B cell (primary cell): Measurements from ENCODE around the gene HOXB3. TPM values are rescaled to one million over a fixed set of nuclear protein-coding genes. Genes with fewer than 3 reads are reported as not detected.

Experiments
- ATAC-seq: fragments of 200-7000 bp; cut with Tn5 transposase; one replicate; pipeline ENCODE4 v1.10.0; 2021; ENCODE audit warnings: low read depth, mild to moderate bottlenecking, moderate number of reproducible peaks, moderate library complexity
- CTCF ChIA-PET: fragments of 350-600 bp; sonication (Branson Sonifier 250); formaldehyde crosslinking; loops from one replicate; lab custom pipeline; 2021; ENCODE audit warnings: antibody characterized with exemption, inconsistent platforms; lab: Charles Lee
- POLR2A ChIA-PET: fragments of 350-600 bp; sonication (Branson Sonifier 250); formaldehyde crosslinking; loops from one replicate; lab custom pipeline; 2021; ENCODE audit warnings: antibody characterized with exemption; lab: Charles Lee
- DNase-seq: peaks from one replicate; pipeline ENCODE4 v3.0.0; 2013
- H2AFZ ChIP-seq: 2 replicates; pipeline ENCODE4 v1.6.1; 2012; ENCODE audit warnings: mild to moderate bottlenecking, low read depth, low read length; ENCODE audit not compliant: insufficient read depth, poor library complexity, severe bottlenecking
- H3K27ac ChIP-seq, 2 donors: 1 replicate in 1 of 2; 2 replicates in 1 of 2; pipeline ENCODE4 v1.5.1; 2012 to 2013; ENCODE audit warnings: low read length in 2 of 2, mild to moderate bottlenecking in 2 of 2, moderate library complexity in 1 of 2
- H3K27me3 ChIP-seq, 4 experiments: fragments of 200-600 bp in 1 of 4; sonication (generic) in 1 of 4; replicated peaks in 1 of 4; 1 replicate in 2 of 4; 2 replicates in 2 of 4; pipeline versions ENCODE4 v1.6.1 to v1.7.0; 2013 to 2016; ENCODE audit warnings: low read length in 3 of 4, mild to moderate bottlenecking in 2 of 4, mixed read lengths in 1 of 4, moderate library complexity in 1 of 4; ENCODE audit not compliant: insufficient read depth in 4 of 4, control insufficient read depth in 3 of 4; ENCODE audit errors: control extremely low read depth in 1 of 4
- H3K36me3 ChIP-seq, 2 experiments: replicated peaks in 1 of 2; 1 replicate in 1 of 2; 2 replicates in 1 of 2; pipeline versions ENCODE4 v1.6.1 to v1.7.1; 2013; ENCODE audit warnings: low read length in 1 of 2; ENCODE audit not compliant: insufficient read depth in 2 of 2, control insufficient read depth in 1 of 2; ENCODE audit errors: control extremely low read depth in 1 of 2, extremely low read depth in 1 of 2
- H3K4me1 ChIP-seq, 2 donors: fragments of 200-600 bp in 1 of 2; sonication (generic) in 1 of 2; 1 replicate in 1 of 2; 2 replicates in 1 of 2; pipeline versions ENCODE4 v1.5.1 to v1.6.1; 2013 to 2017; ENCODE audit warnings: low read length in 2 of 2; ENCODE audit not compliant: control insufficient read depth in 2 of 2, insufficient read depth in 2 of 2
- H3K4me2 ChIP-seq: replicated peaks from 2 replicates; pipeline ENCODE3; 2012; ENCODE audit warnings: mild to moderate bottlenecking, low read depth, low read length; ENCODE audit not compliant: poor library complexity, severe bottlenecking
- H3K4me3 ChIP-seq, 5 experiments: fragments of 200-600 bp in 1 of 5; sonication (generic) in 1 of 5; 1 replicate in 3 of 5; 2 replicates in 2 of 5; pipeline versions ENCODE4 v1.5.1 to v1.7.0; 2011 to 2016; ENCODE audit warnings: low read length in 4 of 5, mild to moderate bottlenecking in 4 of 5, low read depth in 2 of 5, control low read depth in 1 of 5, moderate library complexity in 1 of 5; ENCODE audit not compliant: insufficient read depth in 1 of 5; ENCODE audit errors: control extremely low read depth in 1 of 5, extremely low read depth in 1 of 5
- H3K79me2 ChIP-seq: fragments of 200-600 bp; sonication (generic); one replicate; pipeline ENCODE4 v1.6.0; 2016; ENCODE audit warnings: low read length; ENCODE audit not compliant: control insufficient read depth, insufficient read depth
- H3K9ac ChIP-seq: fragments of 200-600 bp; sonication (generic); 2 replicates; pipeline ENCODE4 v1.6.1; 2017; ENCODE audit warnings: mild to moderate bottlenecking, low read length, moderate library complexity
- H3K9me3 ChIP-seq, 3 donors: one replicate each; pipeline versions ENCODE4 v1.6.1 to v1.7.1; 2013; ENCODE audit warnings: low read length in 2 of 3; ENCODE audit not compliant: control insufficient read depth in 2 of 3, insufficient read depth in 1 of 3; ENCODE audit errors: control extremely low read depth in 1 of 3
- H4K20me1 ChIP-seq: 2 replicates; pipeline ENCODE4 v1.6.0; 2012; ENCODE audit warnings: mild to moderate bottlenecking, low read length; ENCODE audit not compliant: insufficient read depth, control insufficient read depth, poor library complexity, severe bottlenecking
- H3K27ac Mint-ChIP-seq: one replicate; pipeline ENCODE4 v1.8.0; 2021; ENCODE audit warnings: mixed read lengths
- H3K27me3 Mint-ChIP-seq: one replicate; pipeline ENCODE4 v1.8.0; 2021; ENCODE audit warnings: mixed read lengths
- H3K4me1 Mint-ChIP-seq: one replicate; pipeline ENCODE4 v1.8.0; 2021; ENCODE audit warnings: mixed read lengths
- H3K4me3 Mint-ChIP-seq: one replicate; pipeline ENCODE4 v1.8.0; 2021; ENCODE audit warnings: mixed read lengths
- H3K9me3 Mint-ChIP-seq: one replicate; pipeline ENCODE4 v1.8.0; 2022; ENCODE audit warnings: mixed read lengths; ENCODE audit not compliant: insufficient read depth
- CTCF ChIP-seq: fragments of 200-600 bp; IDR thresholded peaks from one replicate; pipeline ENCODE4 v1.8.0; 2022; ENCODE audit warnings: antibody characterized with exemption, mild to moderate bottlenecking
- EZH2 ChIP-seq: IDR thresholded peaks from 2 replicates; pipeline ENCODE4 v1.6.1; 2012; ENCODE audit warnings: borderline replicate concordance, low read depth, mild to moderate bottlenecking, moderate library complexity, low read length; ENCODE audit not compliant: insufficient read depth, poor library complexity, severe bottlenecking
- WGBS: methylation state at CpG from one replicate; pipeline ENCODE4 v1.1.5; 2013; ENCODE audit warnings: missing lambda C conversion rate; ENCODE audit not compliant: insufficient coverage; 5-methylcytosine and 5-hydroxymethylcytosine counted together
- intact Hi-C: fragments of 100-400 bp; cut with micrococcal nuclease; formaldehyde crosslinking; loops from one replicate; pipeline ENCODE4 v1.10.0; 2022
- polyA plus RNA-seq: library from polyadenylated mRNA; depleted of rRNA; stranded (reverse); fragments of >200 nt; gene quantifications from 2 replicates; pipeline ENCODE4 v1.2.3, GENCODE V29; 2012
- total RNA-seq, 2 donors: library from RNA; stranded (reverse); fragments of 120-200 nt in 1 of 2; gene quantifications; 1 replicate in 1 of 2; 2 replicates in 1 of 2; pipeline versions ENCODE4 v1.2.3 to v1.2.4, GENCODE V29; 2013 to 2022

Gene HOXB3
- total and polyA plus RNA-seq, 2 donors (not counting 1 experiment from before 2014, with no cell fraction given), result 3.0 to 4.0 TPM

- no peaks in the 10 kb centered on the region for H3K79me2 ChIP-seq
- peaks cover 27% of the 10 kb centered on the region for H3K4me1 Mint-ChIP-seq
These were observed 48.4 kb downstream of the HOXB3 start for GRCh38 chr17:48541577-48542113.

More at GRCh38 chr17:48541577-48542113, 48.4 kb downstream of the HOXB3 start:
- ChIA-PET POLR2A (interaction anchor here (1.2 kb wide), 1 partner anchor 206 kb away, joined by 3 read pairs; no protein-coding TSS in a partner anchor), CTCF (no interaction called here)
- Mint-ChIP-seq H3K9me3 (no peaks in the 10 kb centered on the region), H3K27ac (peak overlapping the region; percentile 96), H3K4me3 (peak overlapping the region; percentile 90), H3K27me3 (peaks cover 54% of the 10 kb centered on the region)
- H3K4me3 ChIP-seq, result peak overlapping the region; percentile 34 to 73 (median 64)
- peak; percentile 73 for DNase-seq
- peak; percentile 71 for TF ChIP-seq EZH2
- no peak for TF ChIP-seq CTCF
- peak overlapping the region; percentile 80 for H3K9ac ChIP-seq
- no peaks in the 10 kb centered on the region for H4K20me1 ChIP-seq
- H2AFZ ChIP-seq, result peak overlapping the region; percentile 100
- 4% methylated on average over 34 of the region's 36 CpGs for WGBS
- peaks cover 0 to 56% (median 24%) of the 10 kb centered on the region in 4 experiments for H3K27me3 ChIP-seq
- peak overlapping the region; percentile 53 to 79 for H3K27ac ChIP-seq
- H3K36me3 ChIP-seq, result no peaks in the 10 kb centered on the region
- H3K4me1 ChIP-seq, result peaks cover 31 to 34% of the 10 kb centered on the region in 2 donors
- peaks cover 0 to 11% (median 0%) of the 10 kb centered on the region in 3 donors for H3K9me3 ChIP-seq
- intact Hi-C loops, result loop anchor here (2.0 to 10.0 kb wide), 2 partner anchors 37 to 47 kb away; partner anchors contain the start of gene HOXB4
- peak; percentile 9 for ATAC-seq
- H3K4me2 ChIP-seq, result peak overlapping the region; percentile 96
